Ishikawa (cell line): ENCODE results near the gene NAV1.

Experiments used
- CEBPB ChIP-seq: IDR thresholded peaks from 2 replicates; pipeline ENCODE4 v1.6.1; 2012
- CREB1 ChIP-seq: IDR thresholded peaks from 2 replicates; pipeline ENCODE4 v1.6.1; 2012; ENCODE audit warnings: low read depth
- EGR1 ChIP-seq: IDR thresholded peaks from 2 replicates; pipeline ENCODE4 v1.6.1; 2012
- EP300 ChIP-seq: IDR thresholded peaks from 2 replicates; pipeline ENCODE4 v1.6.1; 2012; ENCODE audit warnings: borderline replicate concordance
- NFIC ChIP-seq: IDR thresholded peaks from 2 replicates; pipeline ENCODE4 v1.6.1; 2012
- RAD21 ChIP-seq: IDR thresholded peaks from 2 replicates; pipeline ENCODE4 v1.6.1; 2012; ENCODE audit warnings: low read depth
- TAF1 ChIP-seq: IDR thresholded peaks from 2 replicates; pipeline ENCODE4 v1.6.1; 2012; ENCODE audit warnings: low read depth, mild to moderate bottlenecking
- TCF12 ChIP-seq: IDR thresholded peaks from 2 replicates; pipeline ENCODE4 v1.6.1; 2012; ENCODE audit warnings: low read depth
- TEAD4 ChIP-seq: IDR thresholded peaks from 2 replicates; pipeline ENCODE4 v1.6.1; 2012
- YY1 ChIP-seq: IDR thresholded peaks from 2 replicates; pipeline ENCODE4 v1.6.1; 2012; ENCODE audit warnings: low read depth
- ZBTB7A ChIP-seq: IDR thresholded peaks from 2 replicates; pipeline ENCODE4 v1.6.1; 2012; ENCODE audit warnings: low read depth
- TF ChIP-seq, protein P1 (sequence below): IDR thresholded peaks from 2 replicates; pipeline ENCODE4 v1.6.1; 2012; ENCODE audit warnings: low read depth, mild to moderate bottlenecking
- TF ChIP-seq, protein P2 (sequence below): IDR thresholded peaks from 2 replicates; pipeline ENCODE4 v1.6.1; 2012
- TF ChIP-seq, protein P3 (sequence below): IDR thresholded peaks from 2 replicates; pipeline ENCODE4 v1.6.1; 2012

The NAV1 gene, protein sequence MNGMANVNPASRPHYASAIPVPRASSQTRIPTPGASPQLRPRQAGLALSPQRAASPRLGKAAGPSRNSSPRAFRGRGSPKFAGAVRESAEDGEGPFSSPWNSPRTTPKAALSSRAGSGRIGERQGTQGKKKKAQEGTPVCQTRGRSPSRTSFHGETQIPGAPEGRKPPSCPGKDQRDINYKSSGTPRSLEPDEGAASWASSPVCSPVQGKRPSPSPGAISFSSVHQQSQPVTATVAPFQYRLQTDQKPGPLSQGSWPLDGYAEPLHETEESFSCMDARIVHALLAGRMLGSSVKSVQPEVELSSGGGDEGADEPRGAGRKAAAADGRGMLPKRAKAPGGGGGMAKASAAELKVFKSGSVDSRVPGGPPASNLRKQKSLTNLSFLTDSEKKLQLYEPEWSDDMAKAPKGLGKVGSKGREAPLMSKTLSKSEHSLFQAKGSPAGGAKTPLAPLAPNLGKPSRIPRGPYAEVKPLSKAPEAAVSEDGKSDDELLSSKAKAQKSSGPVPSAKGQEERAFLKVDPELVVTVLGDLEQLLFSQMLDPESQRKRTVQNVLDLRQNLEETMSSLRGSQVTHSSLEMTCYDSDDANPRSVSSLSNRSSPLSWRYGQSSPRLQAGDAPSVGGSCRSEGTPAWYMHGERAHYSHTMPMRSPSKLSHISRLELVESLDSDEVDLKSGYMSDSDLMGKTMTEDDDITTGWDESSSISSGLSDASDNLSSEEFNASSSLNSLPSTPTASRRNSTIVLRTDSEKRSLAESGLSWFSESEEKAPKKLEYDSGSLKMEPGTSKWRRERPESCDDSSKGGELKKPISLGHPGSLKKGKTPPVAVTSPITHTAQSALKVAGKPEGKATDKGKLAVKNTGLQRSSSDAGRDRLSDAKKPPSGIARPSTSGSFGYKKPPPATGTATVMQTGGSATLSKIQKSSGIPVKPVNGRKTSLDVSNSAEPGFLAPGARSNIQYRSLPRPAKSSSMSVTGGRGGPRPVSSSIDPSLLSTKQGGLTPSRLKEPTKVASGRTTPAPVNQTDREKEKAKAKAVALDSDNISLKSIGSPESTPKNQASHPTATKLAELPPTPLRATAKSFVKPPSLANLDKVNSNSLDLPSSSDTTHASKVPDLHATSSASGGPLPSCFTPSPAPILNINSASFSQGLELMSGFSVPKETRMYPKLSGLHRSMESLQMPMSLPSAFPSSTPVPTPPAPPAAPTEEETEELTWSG (N-terminal part only)

DNA sequence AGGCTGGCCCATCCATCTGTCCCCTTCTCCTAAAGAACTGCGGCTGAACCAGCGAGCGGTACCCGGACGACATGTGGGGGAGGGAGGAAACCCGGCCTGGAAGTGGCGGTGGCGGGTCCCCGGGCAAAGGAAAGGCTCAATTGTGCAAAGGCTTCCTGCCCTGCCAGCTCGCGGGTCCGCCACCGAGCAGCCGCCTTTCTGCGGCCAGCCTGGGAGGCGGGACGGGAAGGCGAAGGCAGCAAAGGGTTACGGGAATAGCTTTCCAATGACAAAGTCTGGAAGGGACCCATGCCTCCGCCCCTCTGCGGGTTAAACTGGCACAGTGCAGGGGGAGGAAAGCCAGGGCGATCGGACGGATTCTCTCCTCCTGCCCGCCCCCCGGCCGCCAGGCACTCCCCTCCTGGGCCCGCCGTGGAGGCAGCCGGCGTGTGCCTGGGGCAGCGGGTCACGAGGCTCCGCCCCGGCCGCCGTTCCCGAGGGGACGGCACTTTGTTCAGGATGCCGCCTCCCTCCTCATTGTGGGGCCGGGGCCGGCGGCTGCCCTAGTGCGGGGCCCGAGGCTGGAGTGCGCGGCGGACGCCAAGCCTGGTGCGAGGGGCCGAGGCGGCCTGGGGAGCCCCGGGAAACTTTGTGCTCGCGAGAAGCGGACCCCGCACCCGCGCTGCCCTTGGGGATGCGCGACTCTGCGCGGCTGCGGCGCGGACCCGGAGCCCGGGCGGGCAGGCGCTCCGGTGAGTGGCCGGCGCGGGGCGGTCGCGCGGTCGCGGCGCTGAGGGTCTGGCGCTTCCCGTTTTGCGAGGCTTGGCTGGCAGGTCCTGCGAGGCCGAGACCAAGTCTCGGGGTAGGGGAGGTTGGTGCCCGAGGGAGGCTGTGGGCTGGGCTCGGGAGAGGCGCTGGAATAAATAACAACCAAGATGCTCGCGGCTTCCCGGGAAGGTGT, at the start of gene NAV1:
Gene NAV1, plus strand, starts transcription at position 516 of the 940 bp plus-strand sequence. CDS start 83,758 bp downstream, outside the sequence.
- TF ChIP-seq TCF12 (no peak), CEBPB (no peak), CREB1 (no peak), ZBTB7A (peak; percentile 63; the same call in 1 of the 2 replicates), YY1 (no peak), NFIC (no peak), TEAD4 (peak; percentile 42; the same call in 1 of the 2 replicates), EP300 (no peak), EGR1 (no peak), TAF1 (no peak), RAD21 (no peak)
- TF ChIP-seq, protein P1, sequence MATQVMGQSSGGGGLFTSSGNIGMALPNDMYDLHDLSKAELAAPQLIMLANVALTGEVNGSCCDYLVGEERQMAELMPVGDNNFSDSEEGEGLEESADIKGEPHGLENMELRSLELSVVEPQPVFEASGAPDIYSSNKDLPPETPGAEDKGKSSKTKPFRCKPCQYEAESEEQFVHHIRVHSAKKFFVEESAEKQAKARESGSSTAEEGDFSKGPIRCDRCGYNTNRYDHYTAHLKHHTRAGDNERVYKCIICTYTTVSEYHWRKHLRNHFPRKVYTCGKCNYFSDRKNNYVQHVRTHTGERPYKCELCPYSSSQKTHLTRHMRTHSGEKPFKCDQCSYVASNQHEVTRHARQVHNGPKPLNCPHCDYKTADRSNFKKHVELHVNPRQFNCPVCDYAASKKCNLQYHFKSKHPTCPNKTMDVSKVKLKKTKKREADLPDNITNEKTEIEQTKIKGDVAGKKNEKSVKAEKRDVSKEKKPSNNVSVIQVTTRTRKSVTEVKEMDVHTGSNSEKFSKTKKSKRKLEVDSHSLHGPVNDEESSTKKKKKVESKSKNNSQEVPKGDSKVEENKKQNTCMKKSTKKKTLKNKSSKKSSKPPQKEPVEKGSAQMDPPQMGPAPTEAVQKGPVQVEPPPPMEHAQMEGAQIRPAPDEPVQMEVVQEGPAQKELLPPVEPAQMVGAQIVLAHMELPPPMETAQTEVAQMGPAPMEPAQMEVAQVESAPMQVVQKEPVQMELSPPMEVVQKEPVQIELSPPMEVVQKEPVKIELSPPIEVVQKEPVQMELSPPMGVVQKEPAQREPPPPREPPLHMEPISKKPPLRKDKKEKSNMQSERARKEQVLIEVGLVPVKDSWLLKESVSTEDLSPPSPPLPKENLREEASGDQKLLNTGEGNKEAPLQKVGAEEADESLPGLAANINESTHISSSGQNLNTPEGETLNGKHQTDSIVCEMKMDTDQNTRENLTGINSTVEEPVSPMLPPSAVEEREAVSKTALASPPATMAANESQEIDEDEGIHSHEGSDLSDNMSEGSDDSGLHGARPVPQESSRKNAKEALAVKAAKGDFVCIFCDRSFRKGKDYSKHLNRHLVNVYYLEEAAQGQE = no peak
- TF ChIP-seq, protein P2, sequence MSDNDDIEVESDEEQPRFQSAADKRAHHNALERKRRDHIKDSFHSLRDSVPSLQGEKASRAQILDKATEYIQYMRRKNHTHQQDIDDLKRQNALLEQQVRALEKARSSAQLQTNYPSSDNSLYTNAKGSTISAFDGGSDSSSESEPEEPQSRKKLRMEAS = 0 out of 2 replicates have a peak, but pooled peaks have one; percentile 5
- TF ChIP-seq, protein P3, sequence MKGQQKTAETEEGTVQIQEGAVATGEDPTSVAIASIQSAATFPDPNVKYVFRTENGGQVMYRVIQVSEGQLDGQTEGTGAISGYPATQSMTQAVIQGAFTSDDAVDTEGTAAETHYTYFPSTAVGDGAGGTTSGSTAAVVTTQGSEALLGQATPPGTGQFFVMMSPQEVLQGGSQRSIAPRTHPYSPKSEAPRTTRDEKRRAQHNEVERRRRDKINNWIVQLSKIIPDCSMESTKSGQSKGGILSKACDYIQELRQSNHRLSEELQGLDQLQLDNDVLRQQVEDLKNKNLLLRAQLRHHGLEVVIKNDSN = 0 out of 2 replicates have a peak, but pooled peaks have one; percentile 34

DNA sequence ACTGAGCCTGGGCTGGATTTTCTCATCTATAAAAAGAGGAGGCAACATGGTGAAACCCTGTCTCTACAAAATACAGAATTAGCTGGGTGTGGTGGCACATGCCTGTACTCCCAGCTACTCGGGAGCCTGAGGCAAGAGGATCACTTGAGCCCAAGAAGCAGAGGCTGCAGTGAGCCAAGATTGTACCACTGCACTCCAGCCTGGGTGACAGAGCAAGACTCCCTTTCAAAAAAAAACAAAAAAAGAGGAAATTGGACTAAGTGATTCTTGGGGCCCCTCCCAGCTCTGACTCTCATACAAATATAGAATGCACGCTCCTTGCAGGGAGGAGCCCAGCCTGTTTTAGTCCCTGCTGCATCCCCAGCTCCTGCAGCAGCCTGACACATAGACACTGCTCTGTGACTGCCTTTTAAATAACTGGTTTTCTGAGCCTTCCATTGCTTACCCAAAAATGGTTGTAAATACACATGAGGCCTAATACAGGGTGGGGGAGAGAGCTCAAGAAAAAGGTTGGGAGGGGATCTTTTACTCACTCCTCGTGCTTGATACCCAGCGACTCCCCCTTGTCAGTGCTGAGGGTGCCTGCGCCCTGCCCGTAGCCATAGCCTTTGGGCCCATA, 49.2 kb upstream of the NAV1 start:
- TF ChIP-seq RAD21 (no peak), EGR1 (no peak), TAF1 (no peak), TEAD4 (no peak), EP300 (no peak)
- TF ChIP-seq, protein P3 = no peak
- TF ChIP-seq, protein P2 = no peak

DNA sequence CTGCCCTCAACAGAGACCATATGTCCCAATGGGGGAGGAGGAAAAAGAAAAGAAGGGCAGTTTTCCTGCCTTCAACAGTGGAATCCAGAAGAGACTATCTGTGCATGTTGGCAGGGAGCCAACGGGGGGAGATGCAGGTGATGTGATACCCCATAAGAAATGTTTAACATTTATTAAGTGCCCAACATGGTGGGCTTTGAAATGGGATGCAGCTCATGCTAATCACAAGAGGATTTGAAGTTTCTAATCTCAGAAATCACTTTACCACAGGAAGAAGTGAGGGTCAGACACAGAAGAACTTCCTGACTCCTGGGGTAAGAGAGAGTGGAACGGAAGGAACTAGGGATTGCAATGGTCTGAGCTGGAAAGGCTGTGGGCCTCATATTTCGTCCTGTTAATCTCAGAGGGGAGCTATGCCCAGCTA, 48.2 kb upstream of the NAV1 start:
- TF ChIP-seq NFIC (peak; percentile 52; the same call in 1 of the 2 replicates), CEBPB (no peak), EP300 (no peak)

DNA sequence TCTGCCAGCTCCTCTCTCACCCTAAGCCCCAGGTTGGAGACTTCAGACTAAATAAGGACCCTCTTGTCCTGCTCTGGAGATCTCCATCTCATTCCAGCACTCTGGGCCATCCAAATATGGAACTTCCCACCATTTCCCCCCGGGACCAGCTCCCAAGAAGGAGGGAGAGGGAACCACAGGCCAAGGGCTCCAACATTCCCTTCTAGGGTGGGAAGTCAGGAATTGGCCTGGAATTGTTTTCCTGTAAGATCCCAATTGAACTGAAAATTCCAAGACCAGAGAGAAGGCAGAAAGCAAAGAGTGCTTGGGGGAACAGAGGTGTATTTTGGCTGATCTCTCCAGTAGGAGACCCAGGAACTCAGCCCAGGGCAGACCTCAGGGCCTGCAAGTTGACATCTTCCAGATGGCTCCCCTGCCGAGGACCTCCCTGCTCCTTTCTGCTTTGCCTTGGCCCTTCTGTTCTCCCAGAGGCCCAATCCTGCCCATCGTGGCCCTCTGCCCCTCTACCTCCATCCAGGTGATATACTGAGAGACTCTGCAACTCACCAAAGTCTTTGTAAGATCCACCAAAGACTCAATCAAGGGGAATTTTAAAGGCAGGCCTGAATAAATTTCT, 46.9 kb upstream of the NAV1 start:
- TF ChIP-seq EP300 = no peak
- no peak for TF ChIP-seq TCF12
- TF ChIP-seq, protein P2 = no peak
- TF ChIP-seq YY1 = no peak
- TF ChIP-seq, protein P3 = no peak
- TF ChIP-seq, protein P1 = no peak
- no peak for TF ChIP-seq EGR1
- TF ChIP-seq CEBPB = no peak
- TF ChIP-seq TEAD4 = no peak
- TF ChIP-seq CREB1 = no peak
- no peak for TF ChIP-seq NFIC
- TF ChIP-seq RAD21 = no peak
